ENCODE data around the gene PDE6C. TPM values are rescaled to one million over a fixed set of nuclear protein-coding genes. Genes with fewer than 3 reads are reported as not detected.

Gene PDE6C
- total RNA-seq, 2 donors from 2014 or later = not detected

DNA sequence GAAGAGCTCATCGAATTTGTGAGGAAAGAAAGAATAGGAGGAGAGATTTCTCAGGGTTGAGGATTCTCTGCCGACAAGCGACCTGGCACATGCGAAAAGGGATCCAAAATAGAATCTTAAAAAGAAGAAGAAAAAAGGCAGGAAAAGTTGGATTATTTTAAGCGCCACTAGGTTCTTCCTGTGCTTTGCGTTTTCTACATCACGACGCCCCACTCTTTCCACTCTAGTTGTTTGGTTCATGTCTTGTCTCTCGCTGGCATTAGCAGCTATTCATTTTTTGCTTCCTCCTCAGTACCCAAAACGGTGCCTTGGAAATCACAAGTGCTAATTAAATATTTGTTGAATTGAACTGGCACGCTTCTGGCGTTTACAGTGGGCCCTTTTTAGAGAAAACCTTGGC, 90.7 kb downstream of the PDE6C start:
- H3K36me3 ChIP-seq = peaks cover 16% of the 10 kb centered on the region

GRCh38 chr10:93703841-93704240, 91.5 kb downstream of the PDE6C start:
- H3K27ac ChIP-seq = no peak overlapping the region
- no peak for DNase-seq (ENCODE audit: low spot score)
- no peaks in the 10 kb centered on the region for H3K9me3 ChIP-seq
- peaks cover 0 to 7% of the 10 kb centered on the region in 2 donors for H3K4me1 ChIP-seq
- H3K36me3 ChIP-seq = peaks cover 9% of the 10 kb centered on the region
- no peak overlapping the region for H3K4me3 ChIP-seq
- no peaks in the 10 kb centered on the region for H3K27me3 ChIP-seq
- TF ChIP-seq CTCF (IDR thresholded peaks at IDR 0.05) = no peak

More for the DNA sequence above, 90.7 kb downstream of the PDE6C start:
- peaks cover 0 to 7% of the 10 kb centered on the region in 2 donors for H3K4me1 ChIP-seq
- H3K27me3 ChIP-seq = no peaks in the 10 kb centered on the region
- H3K27ac ChIP-seq = peak overlapping the region; percentile 86 to 90
- H3K9me3 ChIP-seq = no peaks in the 10 kb centered on the region
- no peak for TF ChIP-seq CTCF (IDR thresholded peaks at IDR 0.05)
- H3K4me3 ChIP-seq = peak overlapping the region; percentile 60 to 72
- no peak for DNase-seq (ENCODE audit: low spot score)

- TF ChIP-seq CTCF (IDR thresholded peaks at IDR 0.05) = no peak
- DNase-seq (ENCODE audit: low spot score) = no peak
- H3K4me1 ChIP-seq = peaks cover 0 to 7% of the 10 kb centered on the region in 2 donors
- no peaks in the 10 kb centered on the region for H3K9me3 ChIP-seq
- no peak overlapping the region for H3K27ac ChIP-seq
- H3K27me3 ChIP-seq = no peaks in the 10 kb centered on the region
- H3K36me3 ChIP-seq = peaks cover 3% of the 10 kb centered on the region
- no peak overlapping the region for H3K4me3 ChIP-seq
These were observed 92.1 kb downstream of the PDE6C start for GRCh38 chr10:93704451-93704850.

- no peak for TF ChIP-seq CTCF (IDR thresholded peaks at IDR 0.05)
- no peak for DNase-seq (ENCODE audit: low spot score)
- H3K4me3 ChIP-seq = no peak overlapping the region
These were observed 95.3 kb downstream of the PDE6C start for GRCh38 chr10:93707623-93708022.

DNA sequence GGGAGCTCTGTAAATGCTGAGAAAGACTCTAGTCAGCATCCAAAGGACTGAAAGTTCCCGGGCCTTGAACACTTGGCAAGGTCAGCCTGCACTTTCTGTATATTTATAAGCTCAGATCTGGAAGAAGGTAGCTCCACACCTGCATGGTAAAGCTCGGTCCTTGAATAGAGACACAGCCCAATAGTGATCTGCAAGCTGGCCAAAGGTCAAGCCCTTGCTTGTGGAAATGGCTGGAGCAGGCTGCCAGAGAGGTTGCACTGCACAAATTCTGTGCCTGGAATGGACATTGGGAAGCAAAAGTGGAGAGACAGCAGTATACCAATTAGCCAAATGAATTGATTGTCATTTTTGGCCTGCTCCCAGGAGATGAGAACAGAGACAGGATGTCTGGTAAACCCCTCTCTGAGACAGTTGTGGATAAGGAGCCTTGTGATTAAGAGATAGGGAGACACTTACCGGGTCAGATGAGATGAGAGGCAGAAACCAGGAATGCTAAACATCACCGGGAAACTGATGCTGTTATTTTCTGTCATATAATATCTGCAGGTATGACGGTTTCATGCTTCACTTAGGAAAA, 98.1 kb downstream of the PDE6C start:
- H3K9me3 ChIP-seq = no peaks in the 10 kb centered on the region
- no peak for DNase-seq (ENCODE audit: low spot score)
- TF ChIP-seq CTCF (IDR thresholded peaks at IDR 0.05) = no peak
- no peak overlapping the region for H3K27ac ChIP-seq
- H3K4me3 ChIP-seq = no peak overlapping the region
- no peaks in the 10 kb centered on the region for H3K27me3 ChIP-seq
- H3K4me1 ChIP-seq = no peaks in the 10 kb centered on the region
- no peaks in the 10 kb centered on the region for H3K36me3 ChIP-seq

More at GRCh38 chr10:93707623-93708022, 95.3 kb downstream of the PDE6C start:
- H3K36me3 ChIP-seq = no peaks in the 10 kb centered on the region
- H3K27me3 ChIP-seq = no peaks in the 10 kb centered on the region
- H3K27ac ChIP-seq = no peak overlapping the region
- H3K4me1 ChIP-seq = no peaks in the 10 kb centered on the region
- H3K9me3 ChIP-seq = no peaks in the 10 kb centered on the region

- no peaks in the 10 kb centered on the region for H3K9me3 ChIP-seq
- no peak for DNase-seq (ENCODE audit: low spot score)
- H3K4me3 ChIP-seq = no peak overlapping the region
- no peaks in the 10 kb centered on the region for H3K36me3 ChIP-seq
- H3K27me3 ChIP-seq = no peaks in the 10 kb centered on the region
- H3K27ac ChIP-seq = no peak overlapping the region
- TF ChIP-seq CTCF (IDR thresholded peaks at IDR 0.05) = no peak
- no peaks in the 10 kb centered on the region for H3K4me1 ChIP-seq
These were observed 99.6 kb downstream of the PDE6C start for GRCh38 chr10:93711891-93712290.

Measured in right atrium auricular region (tissue), 2 donors.